CD14-positive monocyte (primary cell): ENCODE results near the gene RNU6-9. TPM values are rescaled to one million over a fixed set of nuclear protein-coding genes. Genes with fewer than 3 reads are reported as not detected.
A peak's percentile ranks its signal among the peaks of the same experiment; 100 is the strongest.

Experiments
- DNase-seq, 3 donors: peaks; one replicate each; pipeline ENCODE4 v3.0.0-alpha.2; 2011 to 2022
- H2AFZ ChIP-seq: 2 replicates; pipeline ENCODE4 v1.6.0; 2012; ENCODE audit warnings: mild to moderate bottlenecking, low read depth, low read length, inconsistent platforms; ENCODE audit not compliant: insufficient read depth, poor library complexity, severe bottlenecking
- H3K27ac ChIP-seq, 2 donors: 1 replicate in 1 of 2; 2 replicates in 1 of 2; pipeline ENCODE4 v1.5.1; 2012 to 2013; ENCODE audit warnings: low read length in 2 of 2, control low read depth in 1 of 2, inconsistent platforms in 1 of 2, low read depth in 1 of 2, mild to moderate bottlenecking in 1 of 2
- H3K27me3 ChIP-seq, 2 donors: one replicate each; pipeline versions ENCODE4 v1.6.0 to v1.6.1; 2011 to 2013; ENCODE audit warnings: low read length in 2 of 2; ENCODE audit not compliant: control insufficient read depth in 2 of 2, insufficient read depth in 2 of 2
- H3K36me3 ChIP-seq, 2 donors: replicated peaks in 1 of 2; 1 replicate in 1 of 2; 2 replicates in 1 of 2; pipeline versions ENCODE4 v1.5.1 to v1.6.1; 2012 to 2013; ENCODE audit warnings: low read length in 2 of 2, control low read depth in 1 of 2, inconsistent platforms in 1 of 2, mild to moderate bottlenecking in 1 of 2; ENCODE audit not compliant: insufficient read depth in 2 of 2, control insufficient read depth in 1 of 2
- H3K4me1 ChIP-seq, 2 donors: 1 replicate in 1 of 2; 2 replicates in 1 of 2; pipeline versions ENCODE4 v1.5.1 to v1.6.1; 2012 to 2013; ENCODE audit warnings: low read length in 2 of 2, control low read depth in 1 of 2, inconsistent platforms in 1 of 2, mild to moderate bottlenecking in 1 of 2, moderate library complexity in 1 of 2; ENCODE audit not compliant: insufficient read depth in 2 of 2, control insufficient read depth in 1 of 2
- H3K4me2 ChIP-seq: replicated peaks from 2 replicates; pipeline ENCODE3; 2012; ENCODE audit warnings: low read length, moderate library complexity, mild to moderate bottlenecking; ENCODE audit not compliant: poor library complexity, severe bottlenecking; ENCODE audit errors: extremely low read depth
- H3K4me3 ChIP-seq, 3 experiments: fragments of 200-600 bp in 1 of 3; sonication (generic) in 1 of 3; replicated peaks in 1 of 3; 1 replicate in 2 of 3; 2 replicates in 1 of 3; pipeline ENCODE4 v1.5.1; 2011 to 2013; ENCODE audit warnings: low read length in 3 of 3, mild to moderate bottlenecking in 3 of 3, control low read depth in 2 of 3, low read depth in 2 of 3, inconsistent platforms in 1 of 3, moderate library complexity in 1 of 3
- H3K79me2 ChIP-seq: 2 replicates; pipeline ENCODE4 v1.6.0; 2012; ENCODE audit warnings: mild to moderate bottlenecking, control low read depth, inconsistent platforms, low read length, moderate library complexity; ENCODE audit not compliant: insufficient read depth
- H3K9ac ChIP-seq: 2 replicates; pipeline ENCODE4 v1.6.0; 2017; ENCODE audit warnings: low read length, mild to moderate bottlenecking; ENCODE audit not compliant: insufficient read depth, poor library complexity, severe bottlenecking
- H3K9me3 ChIP-seq, 2 donors: replicated peaks in 1 of 2; 1 replicate in 1 of 2; 2 replicates in 1 of 2; pipeline versions ENCODE4 v1.5.1 to v1.6.1; 2012 to 2013; ENCODE audit warnings: low read length in 2 of 2, control low read depth in 1 of 2; ENCODE audit not compliant: control insufficient read depth in 1 of 2, insufficient read depth in 1 of 2
- H4K20me1 ChIP-seq: 2 replicates; pipeline ENCODE4 v1.6.0; 2012; ENCODE audit warnings: mild to moderate bottlenecking, low read length, control low read depth, moderate library complexity; ENCODE audit not compliant: insufficient read depth
- H3K27ac Mint-ChIP-seq, 7 donors: one replicate each; pipeline ENCODE4 v1.8.0; 2020; ENCODE audit warnings: mild to moderate bottlenecking in 7 of 7, mixed read lengths in 7 of 7, moderate library complexity in 6 of 7, inconsistent platforms in 2 of 7
- H3K27me3 Mint-ChIP-seq, 3 donors: one replicate each; pipeline ENCODE4 v1.8.0; 2021 to 2022; ENCODE audit warnings: low read depth in 3 of 3, mild to moderate bottlenecking in 3 of 3, mixed read lengths in 3 of 3, moderate library complexity in 3 of 3, inconsistent platforms in 1 of 3
- H3K36me3 Mint-ChIP-seq, 2 donors: one replicate each; pipeline ENCODE4 v1.8.0; 2020; ENCODE audit warnings: mixed read lengths in 2 of 2, inconsistent platforms in 1 of 2, mild to moderate bottlenecking in 1 of 2
- H3K4me1 Mint-ChIP-seq: one replicate; pipeline ENCODE4 v1.8.0; 2020; ENCODE audit warnings: mild to moderate bottlenecking, mixed read lengths
- H3K4me3 Mint-ChIP-seq, 2 donors: one replicate each; pipeline ENCODE4 v1.8.0; 2020; ENCODE audit warnings: mild to moderate bottlenecking in 2 of 2, mixed read lengths in 2 of 2, moderate library complexity in 1 of 2
- H3K9me3 Mint-ChIP-seq, 7 donors: one replicate each; pipeline ENCODE4 v1.8.0; 2020 to 2022; ENCODE audit warnings: mixed read lengths in 7 of 7, mild to moderate bottlenecking in 6 of 7, moderate library complexity in 6 of 7, inconsistent platforms in 2 of 7
- CTCF ChIP-seq: fragments of 200-600 bp; IDR thresholded peaks from one replicate; pipeline ENCODE4 v1.8.0; 2022; ENCODE audit warnings: antibody characterized with exemption, mild to moderate bottlenecking
- WGBS: methylation state at CpG from one replicate; pipeline ENCODE4 v1.1.5; 2013; ENCODE audit warnings: missing lambda C conversion rate; ENCODE audit not compliant: insufficient coverage; 5-methylcytosine and 5-hydroxymethylcytosine counted together
- intact Hi-C, 2 donors: fragments of 100-400 bp; cut with micrococcal nuclease; formaldehyde crosslinking; loops; one replicate each; pipeline versions ENCODE4 v1.15.0 to v1.15.1; 2023
- polyA plus RNA-seq, 3 donors: library from polyadenylated mRNA; depleted of rRNA in 1 of 3; unstranded in 2 of 3; stranded (reverse) in 1 of 3; fragments of 300-500 nt in 2 of 3; fragments of >200 nt in 1 of 3; fragmentation: Illumina TruSeq in 2 of 3; gene quantifications; 1 replicate in 2 of 3; 2 replicates in 1 of 3; pipeline ENCODE4 v1.2.3, GENCODE V29; 2012 to 2021

RNU6-9 gene
- polyA plus RNA-seq, 3 donors, result not detected

- Mint-ChIP-seq H3K36me3 (peaks cover 57 to 98% of the 10 kb centered on the region in 2 donors), H3K9me3 (peaks cover 0 to 3% (median 0%) of the 10 kb centered on the region in 7 donors), H3K27ac (no peak overlapping the region), H3K4me1 (peaks cover 8% of the 10 kb centered on the region), H3K27me3 (no peaks in the 10 kb centered on the region), H3K4me3 (no peak overlapping the region)
- Histone ChIP-seq H3K27ac (no peak overlapping the region), H3K36me3 (peaks cover 56 to 86% of the 10 kb centered on the region in 2 donors), H3K79me2 (no peaks in the 10 kb centered on the region), H3K4me3 (no peak overlapping the region), H3K27me3 (no peaks in the 10 kb centered on the region), H4K20me1 (peaks cover 16% of the 10 kb centered on the region), H3K4me2 (no peak overlapping the region), H2AFZ (no peak overlapping the region), H3K9me3 (no peaks in the 10 kb centered on the region), H3K4me1 (peaks cover 0 to 3% of the 10 kb centered on the region in 2 donors), H3K9ac (no peak overlapping the region)
- no peak for TF ChIP-seq CTCF
- WGBS, result 96% methylated on average over 60 of the region's 64 CpGs
- intact Hi-C loops, result no loop called here
- DNase-seq, result no peak
These were observed 7.6 kb upstream of the RNU6-9 start for GRCh38 chr19:885536-886224.

- no peak for TF ChIP-seq CTCF
- peaks cover 43 to 88% of the 10 kb centered on the region in 2 donors for H3K36me3 Mint-ChIP-seq
- peaks cover 9% of the 10 kb centered on the region for H3K4me1 Mint-ChIP-seq
- H3K9me3 ChIP-seq, result no peaks in the 10 kb centered on the region
- H3K79me2 ChIP-seq, result peaks cover 8% of the 10 kb centered on the region
- H2AFZ ChIP-seq, result no peak overlapping the region
- H3K27me3 Mint-ChIP-seq, result no peaks in the 10 kb centered on the region
- no peak overlapping the region for H3K9ac ChIP-seq
- intact Hi-C loops, result no loop called here
- H3K27ac Mint-ChIP-seq, result no peak overlapping the region
- H3K36me3 ChIP-seq, result peaks cover 44 to 73% of the 10 kb centered on the region in 2 donors
- 100% methylated on average over 3 of the region's 16 CpGs for WGBS
- no peak overlapping the region for H3K4me3 Mint-ChIP-seq
- DNase-seq, result peak in 1 of 3 donors; percentile 18
- no peak overlapping the region for H3K27ac ChIP-seq
- H3K9me3 Mint-ChIP-seq, result peaks cover 0 to 2% (median 0%) of the 10 kb centered on the region in 7 donors
- H3K4me1 ChIP-seq, result peaks cover 3 to 5% of the 10 kb centered on the region in 2 donors
- no peaks in the 10 kb centered on the region for H3K27me3 ChIP-seq
- H3K4me3 ChIP-seq, result no peak overlapping the region
- no peak overlapping the region for H3K4me2 ChIP-seq
- H4K20me1 ChIP-seq, result peaks cover 16% of the 10 kb centered on the region
These were observed 6.2 kb upstream of the RNU6-9 start for GRCh38 chr19:887072-887471.
